Measurements from ENCODE around the gene LAMB3. TPM values are rescaled to one million over a fixed set of nuclear protein-coding genes. Genes with fewer than 3 reads are reported as not detected.

LAMB3 gene
- total RNA-seq, 1 donor from 2014 or later: 17.0 TPM

DNA sequence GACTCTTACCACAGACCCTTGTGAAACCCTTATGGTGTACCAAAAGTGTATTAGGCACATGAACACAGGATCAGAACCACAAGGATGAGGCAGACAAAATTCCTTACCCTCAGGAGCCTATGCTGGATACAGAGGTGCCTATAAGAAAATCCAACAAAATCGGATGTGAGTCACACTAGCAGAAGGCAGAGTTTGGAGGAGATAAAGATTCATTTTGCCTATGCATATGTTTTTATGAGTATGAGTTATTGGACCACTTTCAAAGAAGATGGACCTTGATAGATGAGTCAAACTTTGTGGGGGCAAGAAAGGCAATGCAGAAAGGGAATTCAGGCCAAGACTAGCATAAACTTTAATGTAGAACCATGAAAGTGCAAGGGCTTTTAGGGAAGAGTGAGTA, 51.7 kb downstream of the LAMB3 start:
- DNase-seq (ENCODE audit: extremely low spot score, unreplicated experiment): no peak
- TF ChIP-seq, protein P1, sequence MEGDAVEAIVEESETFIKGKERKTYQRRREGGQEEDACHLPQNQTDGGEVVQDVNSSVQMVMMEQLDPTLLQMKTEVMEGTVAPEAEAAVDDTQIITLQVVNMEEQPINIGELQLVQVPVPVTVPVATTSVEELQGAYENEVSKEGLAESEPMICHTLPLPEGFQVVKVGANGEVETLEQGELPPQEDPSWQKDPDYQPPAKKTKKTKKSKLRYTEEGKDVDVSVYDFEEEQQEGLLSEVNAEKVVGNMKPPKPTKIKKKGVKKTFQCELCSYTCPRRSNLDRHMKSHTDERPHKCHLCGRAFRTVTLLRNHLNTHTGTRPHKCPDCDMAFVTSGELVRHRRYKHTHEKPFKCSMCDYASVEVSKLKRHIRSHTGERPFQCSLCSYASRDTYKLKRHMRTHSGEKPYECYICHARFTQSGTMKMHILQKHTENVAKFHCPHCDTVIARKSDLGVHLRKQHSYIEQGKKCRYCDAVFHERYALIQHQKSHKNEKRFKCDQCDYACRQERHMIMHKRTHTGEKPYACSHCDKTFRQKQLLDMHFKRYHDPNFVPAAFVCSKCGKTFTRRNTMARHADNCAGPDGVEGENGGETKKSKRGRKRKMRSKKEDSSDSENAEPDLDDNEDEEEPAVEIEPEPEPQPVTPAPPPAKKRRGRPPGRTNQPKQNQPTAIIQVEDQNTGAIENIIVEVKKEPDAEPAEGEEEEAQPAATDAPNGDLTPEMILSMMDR (conservative IDR thresholded peaks at IDR 0.05): no peak
- H3K4me3 Mint-ChIP-seq: no peak overlapping the region
- peaks cover 9% of the 10 kb centered on the region for H3K27me3 Mint-ChIP-seq
- no peaks in the 10 kb centered on the region for H3K4me1 Mint-ChIP-seq (ENCODE audit: unreplicated experiment)
- H3K9me3 Mint-ChIP-seq: no peaks in the 10 kb centered on the region
- no peaks in the 10 kb centered on the region for H3K36me3 Mint-ChIP-seq
- H3K27ac Mint-ChIP-seq: no peak overlapping the region

DNA sequence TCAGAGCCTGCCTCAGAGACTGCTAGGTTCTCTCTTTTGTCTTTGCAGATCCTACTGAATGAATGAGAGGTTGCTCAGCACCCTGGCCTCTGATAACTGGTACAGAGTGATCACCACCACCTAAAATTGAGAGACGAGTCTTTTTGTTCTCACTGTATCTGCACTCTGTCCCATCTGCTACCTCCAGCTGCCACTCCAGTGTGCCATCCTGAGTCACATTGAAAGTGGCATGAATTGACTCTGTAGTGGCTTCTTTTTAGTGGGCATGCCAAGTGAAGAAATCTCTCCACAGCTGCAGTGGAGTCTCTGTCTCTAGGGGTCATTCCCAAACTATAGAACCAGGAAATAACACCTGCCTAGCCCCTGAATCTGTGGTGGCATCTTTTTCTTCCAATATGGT, 54.0 kb downstream of the LAMB3 start:
- Mint-ChIP-seq H3K27me3 (peaks cover 17% of the 10 kb centered on the region), H3K36me3 (no peaks in the 10 kb centered on the region)
- TF ChIP-seq, protein P1 (conservative IDR thresholded peaks at IDR 0.05): no peak

GRCh38 chr1:209597499-209597898, 54.7 kb downstream of the LAMB3 start:
- peaks cover 17% of the 10 kb centered on the region for H3K27me3 Mint-ChIP-seq
- TF ChIP-seq, protein P1 (conservative IDR thresholded peaks at IDR 0.05): no peak
- no peaks in the 10 kb centered on the region for H3K4me1 Mint-ChIP-seq (ENCODE audit: unreplicated experiment)
- H3K9me3 Mint-ChIP-seq: no peaks in the 10 kb centered on the region
- no peak for DNase-seq (ENCODE audit: extremely low spot score, unreplicated experiment)
- no peak overlapping the region for H3K4me3 Mint-ChIP-seq
- no peaks in the 10 kb centered on the region for H3K36me3 Mint-ChIP-seq
- H3K27ac Mint-ChIP-seq: no peak overlapping the region

More for the DNA sequence above, 54.0 kb downstream of the LAMB3 start:
- no peak overlapping the region for H3K27ac Mint-ChIP-seq
- H3K4me1 Mint-ChIP-seq (ENCODE audit: unreplicated experiment): no peaks in the 10 kb centered on the region
- no peak for DNase-seq (ENCODE audit: extremely low spot score, unreplicated experiment)
- no peaks in the 10 kb centered on the region for H3K9me3 Mint-ChIP-seq
- no peak overlapping the region for H3K4me3 Mint-ChIP-seq

DNA sequence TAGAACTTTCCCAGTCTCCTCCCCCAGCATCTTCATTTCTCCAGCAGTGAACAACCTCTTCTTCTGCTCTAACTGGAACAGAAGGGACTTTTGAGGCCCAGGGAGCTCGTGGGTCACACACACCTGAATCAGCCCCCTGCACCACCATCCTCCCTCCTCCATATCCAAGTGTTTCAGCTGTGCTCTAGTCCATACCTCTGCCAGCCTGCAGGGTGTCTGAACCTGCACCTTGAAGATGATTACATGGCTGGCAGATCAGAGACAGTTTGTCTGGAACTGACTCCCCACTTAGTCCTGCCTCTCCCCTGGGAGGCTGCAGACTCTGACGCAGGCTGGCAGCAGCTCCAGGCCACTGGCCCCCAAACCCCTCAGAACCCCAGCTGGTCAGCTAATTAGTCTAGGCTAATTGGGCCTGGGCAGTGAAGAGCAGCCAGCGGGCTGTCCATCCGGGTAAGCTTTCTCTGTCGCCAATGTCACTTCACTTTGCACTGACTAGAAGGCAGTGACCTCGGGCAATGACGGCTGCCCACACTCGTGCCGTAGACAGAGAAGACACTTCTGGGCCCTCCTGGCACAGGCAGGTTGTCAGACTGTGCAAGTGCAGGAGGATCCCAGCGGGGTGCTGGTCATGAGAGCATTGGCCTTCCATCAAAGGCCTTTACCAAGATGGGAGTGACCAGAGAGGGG, 56.5 kb downstream of the LAMB3 start:
- Mint-ChIP-seq H3K27ac (no peak overlapping the region), H3K4me3 (no peak overlapping the region), H3K4me1 (ENCODE audit: unreplicated experiment) (no peaks in the 10 kb centered on the region), H3K27me3 (peaks cover 13% of the 10 kb centered on the region), H3K9me3 (no peaks in the 10 kb centered on the region), H3K36me3 (no peaks in the 10 kb centered on the region)
- TF ChIP-seq, protein P1 (conservative IDR thresholded peaks at IDR 0.05): no peak
- DNase-seq (ENCODE audit: extremely low spot score, unreplicated experiment): no peak

- Mint-ChIP-seq H3K9me3 (no peaks in the 10 kb centered on the region), H3K4me1 (ENCODE audit: unreplicated experiment) (no peaks in the 10 kb centered on the region), H3K27me3 (peaks cover 18% of the 10 kb centered on the region), H3K4me3 (no peak overlapping the region), H3K27ac (no peak overlapping the region), H3K36me3 (no peaks in the 10 kb centered on the region)
- TF ChIP-seq, protein P1 (conservative IDR thresholded peaks at IDR 0.05): no peak
- no peak for DNase-seq (ENCODE audit: extremely low spot score, unreplicated experiment)
Measured at GRCh38 chr1:209595028-209595427, 57.2 kb downstream of the LAMB3 start.

All from type B pancreatic cell (in vitro differentiated cells).